ENCODE measurements around the gene SCO2. TPM values are rescaled to one million over a fixed set of nuclear protein-coding genes. Genes with fewer than 3 reads are reported as not detected.

The SCO2 gene
- total and polyA plus RNA-seq, 2 of the 13 experiments (the other 11 are each of a cell fraction or from before 2014, with no cell fraction given), result 0.32 to 3.7 TPM

DNA sequence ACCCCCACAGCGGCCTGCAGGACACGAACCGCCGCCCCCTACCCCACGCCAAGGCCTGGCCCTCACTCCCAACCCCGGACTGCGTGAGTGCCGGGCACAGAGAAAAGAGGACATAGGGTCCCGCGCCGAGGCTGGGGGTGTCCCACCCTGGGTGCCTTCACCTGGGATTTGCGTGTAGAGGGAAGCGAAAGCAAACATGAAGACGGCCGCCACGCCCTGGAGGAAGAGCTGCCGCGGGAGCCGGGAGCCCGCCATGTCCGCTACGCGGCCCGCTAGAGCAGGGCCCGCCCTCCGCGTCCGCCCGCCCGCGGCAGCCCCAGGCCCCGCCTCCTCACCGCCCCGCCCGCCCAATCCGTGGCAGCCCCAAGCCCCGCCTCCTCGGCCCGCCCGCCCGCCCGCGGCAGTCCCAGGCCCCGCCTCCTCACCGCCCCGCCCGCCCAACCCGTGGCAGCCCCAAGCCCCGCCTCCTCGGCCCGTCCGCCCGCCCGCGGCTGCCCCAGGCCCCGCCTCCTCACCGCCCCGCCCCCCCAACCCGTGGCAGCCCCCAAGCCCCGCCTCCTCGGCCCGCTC is 17.9 kb downstream of the SCO2 start, which contains the start of gene LMF2 (continued):
- TF ChIP-seq, protein P1, sequence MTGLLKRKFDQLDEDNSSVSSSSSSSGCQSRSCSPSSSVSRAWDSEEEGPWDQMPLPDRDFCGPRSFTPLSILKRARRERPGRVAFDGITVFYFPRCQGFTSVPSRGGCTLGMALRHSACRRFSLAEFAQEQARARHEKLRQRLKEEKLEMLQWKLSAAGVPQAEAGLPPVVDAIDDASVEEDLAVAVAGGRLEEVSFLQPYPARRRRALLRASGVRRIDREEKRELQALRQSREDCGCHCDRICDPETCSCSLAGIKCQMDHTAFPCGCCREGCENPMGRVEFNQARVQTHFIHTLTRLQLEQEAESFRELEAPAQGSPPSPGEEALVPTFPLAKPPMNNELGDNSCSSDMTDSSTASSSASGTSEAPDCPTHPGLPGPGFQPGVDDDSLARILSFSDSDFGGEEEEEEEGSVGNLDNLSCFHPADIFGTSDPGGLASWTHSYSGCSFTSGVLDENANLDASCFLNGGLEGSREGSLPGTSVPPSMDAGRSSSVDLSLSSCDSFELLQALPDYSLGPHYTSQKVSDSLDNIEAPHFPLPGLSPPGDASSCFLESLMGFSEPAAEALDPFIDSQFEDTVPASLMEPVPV (CRISPR knock-in tag; IDR thresholded peaks at IDR 0.05), result no peak
- TF ChIP-seq, protein P2, sequence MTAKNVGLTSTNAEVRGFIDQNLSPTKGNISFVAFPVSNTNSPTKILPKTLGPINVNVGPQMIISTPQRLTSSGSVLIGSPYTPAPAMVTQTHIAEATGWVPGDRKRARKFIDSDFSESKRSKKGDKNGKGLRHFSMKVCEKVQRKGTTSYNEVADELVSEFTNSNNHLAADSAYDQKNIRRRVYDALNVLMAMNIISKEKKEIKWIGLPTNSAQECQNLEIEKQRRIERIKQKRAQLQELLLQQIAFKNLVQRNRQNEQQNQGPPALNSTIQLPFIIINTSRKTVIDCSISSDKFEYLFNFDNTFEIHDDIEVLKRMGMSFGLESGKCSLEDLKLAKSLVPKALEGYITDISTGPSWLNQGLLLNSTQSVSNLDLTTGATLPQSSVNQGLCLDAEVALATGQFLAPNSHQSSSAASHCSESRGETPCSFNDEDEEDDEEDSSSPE (CRISPR knock-in tag; IDR thresholded peaks at IDR 0.05), result 0 out of 2 replicates have a peak, but pooled peaks have one; percentile 43
- no peak for TF ChIP-seq ZSCAN12 (CRISPR knock-in tag; IDR thresholded peaks at IDR 0.05)
- TF ChIP-seq NCOA1 (CRISPR knock-in tag; IDR thresholded peaks at IDR 0.05), result no peak
- TF ChIP-seq, protein P3, sequence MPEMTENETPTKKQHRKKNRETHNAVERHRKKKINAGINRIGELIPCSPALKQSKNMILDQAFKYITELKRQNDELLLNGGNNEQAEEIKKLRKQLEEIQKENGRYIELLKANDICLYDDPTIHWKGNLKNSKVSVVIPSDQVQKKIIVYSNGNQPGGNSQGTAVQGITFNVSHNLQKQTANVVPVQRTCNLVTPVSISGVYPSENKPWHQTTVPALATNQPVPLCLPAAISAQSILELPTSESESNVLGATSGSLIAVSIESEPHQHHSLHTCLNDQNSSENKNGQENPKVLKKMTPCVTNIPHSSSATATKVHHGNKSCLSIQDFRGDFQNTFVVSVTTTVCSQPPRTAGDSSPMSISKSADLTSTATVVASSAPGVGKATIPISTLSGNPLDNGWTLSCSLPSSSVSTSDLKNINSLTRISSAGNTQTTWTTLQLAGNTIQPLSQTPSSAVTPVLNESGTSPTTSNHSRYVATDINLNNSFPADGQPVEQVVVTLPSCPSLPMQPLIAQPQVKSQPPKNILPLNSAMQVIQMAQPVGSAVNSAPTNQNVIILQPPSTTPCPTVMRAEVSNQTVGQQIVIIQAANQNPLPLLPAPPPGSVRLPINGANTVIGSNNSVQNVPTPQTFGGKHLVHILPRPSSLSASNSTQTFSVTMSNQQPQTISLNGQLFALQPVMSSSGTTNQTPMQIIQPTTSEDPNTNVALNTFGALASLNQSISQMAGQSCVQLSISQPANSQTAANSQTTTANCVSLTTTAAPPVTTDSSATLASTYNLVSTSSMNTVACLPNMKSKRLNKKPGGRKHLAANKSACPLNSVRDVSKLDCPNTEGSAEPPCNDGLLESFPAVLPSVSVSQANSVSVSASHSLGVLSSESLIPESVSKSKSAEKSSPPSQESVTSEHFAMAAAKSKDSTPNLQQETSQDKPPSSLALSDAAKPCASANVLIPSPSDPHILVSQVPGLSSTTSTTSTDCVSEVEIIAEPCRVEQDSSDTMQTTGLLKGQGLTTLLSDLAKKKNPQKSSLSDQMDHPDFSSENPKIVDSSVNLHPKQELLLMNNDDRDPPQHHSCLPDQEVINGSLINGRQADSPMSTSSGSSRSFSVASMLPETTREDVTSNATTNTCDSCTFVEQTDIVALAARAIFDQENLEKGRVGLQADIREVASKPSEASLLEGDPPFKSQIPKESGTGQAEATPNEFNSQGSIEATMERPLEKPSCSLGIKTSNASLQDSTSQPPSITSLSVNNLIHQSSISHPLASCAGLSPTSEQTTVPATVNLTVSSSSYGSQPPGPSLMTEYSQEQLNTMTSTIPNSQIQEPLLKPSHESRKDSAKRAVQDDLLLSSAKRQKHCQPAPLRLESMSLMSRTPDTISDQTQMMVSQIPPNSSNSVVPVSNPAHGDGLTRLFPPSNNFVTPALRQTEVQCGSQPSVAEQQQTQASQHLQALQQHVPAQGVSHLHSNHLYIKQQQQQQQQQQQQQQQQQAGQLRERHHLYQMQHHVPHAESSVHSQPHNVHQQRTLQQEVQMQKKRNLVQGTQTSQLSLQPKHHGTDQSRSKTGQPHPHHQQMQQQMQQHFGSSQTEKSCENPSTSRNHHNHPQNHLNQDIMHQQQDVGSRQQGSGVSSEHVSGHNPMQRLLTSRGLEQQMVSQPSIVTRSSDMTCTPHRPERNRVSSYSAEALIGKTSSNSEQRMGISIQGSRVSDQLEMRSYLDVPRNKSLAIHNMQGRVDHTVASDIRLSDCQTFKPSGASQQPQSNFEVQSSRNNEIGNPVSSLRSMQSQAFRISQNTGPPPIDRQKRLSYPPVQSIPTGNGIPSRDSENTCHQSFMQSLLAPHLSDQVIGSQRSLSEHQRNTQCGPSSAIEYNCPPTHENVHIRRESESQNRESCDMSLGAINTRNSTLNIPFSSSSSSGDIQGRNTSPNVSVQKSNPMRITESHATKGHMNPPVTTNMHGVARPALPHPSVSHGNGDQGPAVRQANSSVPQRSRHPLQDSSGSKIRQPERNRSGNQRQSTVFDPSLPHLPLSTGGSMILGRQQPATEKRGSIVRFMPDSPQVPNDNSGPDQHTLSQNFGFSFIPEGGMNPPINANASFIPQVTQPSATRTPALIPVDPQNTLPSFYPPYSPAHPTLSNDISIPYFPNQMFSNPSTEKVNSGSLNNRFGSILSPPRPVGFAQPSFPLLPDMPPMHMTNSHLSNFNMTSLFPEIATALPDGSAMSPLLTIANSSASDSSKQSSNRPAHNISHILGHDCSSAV (CRISPR knock-in tag; IDR thresholded peaks at IDR 0.05; ENCODE audit: borderline replicate concordance), result no peak
- TF ChIP-seq SP5 (CRISPR knock-in tag; IDR thresholded peaks at IDR 0.05; ENCODE audit: borderline replicate concordance, low read depth), result peak; percentile 54
- no peak for TF ChIP-seq CBFB (CRISPR knock-in tag; IDR thresholded peaks at IDR 0.05)
- TF ChIP-seq, protein P4, sequence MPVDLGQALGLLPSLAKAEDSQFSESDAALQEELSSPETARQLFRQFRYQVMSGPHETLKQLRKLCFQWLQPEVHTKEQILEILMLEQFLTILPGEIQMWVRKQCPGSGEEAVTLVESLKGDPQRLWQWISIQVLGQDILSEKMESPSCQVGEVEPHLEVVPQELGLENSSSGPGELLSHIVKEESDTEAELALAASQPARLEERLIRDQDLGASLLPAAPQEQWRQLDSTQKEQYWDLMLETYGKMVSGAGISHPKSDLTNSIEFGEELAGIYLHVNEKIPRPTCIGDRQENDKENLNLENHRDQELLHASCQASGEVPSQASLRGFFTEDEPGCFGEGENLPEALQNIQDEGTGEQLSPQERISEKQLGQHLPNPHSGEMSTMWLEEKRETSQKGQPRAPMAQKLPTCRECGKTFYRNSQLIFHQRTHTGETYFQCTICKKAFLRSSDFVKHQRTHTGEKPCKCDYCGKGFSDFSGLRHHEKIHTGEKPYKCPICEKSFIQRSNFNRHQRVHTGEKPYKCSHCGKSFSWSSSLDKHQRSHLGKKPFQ (CRISPR knock-in tag; IDR thresholded peaks at IDR 0.05; ENCODE audit: insufficient replicate concordance), result no peak
- TF ChIP-seq, protein P5, sequence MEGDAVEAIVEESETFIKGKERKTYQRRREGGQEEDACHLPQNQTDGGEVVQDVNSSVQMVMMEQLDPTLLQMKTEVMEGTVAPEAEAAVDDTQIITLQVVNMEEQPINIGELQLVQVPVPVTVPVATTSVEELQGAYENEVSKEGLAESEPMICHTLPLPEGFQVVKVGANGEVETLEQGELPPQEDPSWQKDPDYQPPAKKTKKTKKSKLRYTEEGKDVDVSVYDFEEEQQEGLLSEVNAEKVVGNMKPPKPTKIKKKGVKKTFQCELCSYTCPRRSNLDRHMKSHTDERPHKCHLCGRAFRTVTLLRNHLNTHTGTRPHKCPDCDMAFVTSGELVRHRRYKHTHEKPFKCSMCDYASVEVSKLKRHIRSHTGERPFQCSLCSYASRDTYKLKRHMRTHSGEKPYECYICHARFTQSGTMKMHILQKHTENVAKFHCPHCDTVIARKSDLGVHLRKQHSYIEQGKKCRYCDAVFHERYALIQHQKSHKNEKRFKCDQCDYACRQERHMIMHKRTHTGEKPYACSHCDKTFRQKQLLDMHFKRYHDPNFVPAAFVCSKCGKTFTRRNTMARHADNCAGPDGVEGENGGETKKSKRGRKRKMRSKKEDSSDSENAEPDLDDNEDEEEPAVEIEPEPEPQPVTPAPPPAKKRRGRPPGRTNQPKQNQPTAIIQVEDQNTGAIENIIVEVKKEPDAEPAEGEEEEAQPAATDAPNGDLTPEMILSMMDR (CRISPR knock-in tag; IDR thresholded peaks at IDR 0.05), result peak; percentile 10; the same call in 1 of the 2 replicates
- TF ChIP-seq MAF1 (CRISPR knock-in tag; IDR thresholded peaks at IDR 0.05; ENCODE audit: borderline replicate concordance), result no peak
- TF ChIP-seq, protein P6, sequence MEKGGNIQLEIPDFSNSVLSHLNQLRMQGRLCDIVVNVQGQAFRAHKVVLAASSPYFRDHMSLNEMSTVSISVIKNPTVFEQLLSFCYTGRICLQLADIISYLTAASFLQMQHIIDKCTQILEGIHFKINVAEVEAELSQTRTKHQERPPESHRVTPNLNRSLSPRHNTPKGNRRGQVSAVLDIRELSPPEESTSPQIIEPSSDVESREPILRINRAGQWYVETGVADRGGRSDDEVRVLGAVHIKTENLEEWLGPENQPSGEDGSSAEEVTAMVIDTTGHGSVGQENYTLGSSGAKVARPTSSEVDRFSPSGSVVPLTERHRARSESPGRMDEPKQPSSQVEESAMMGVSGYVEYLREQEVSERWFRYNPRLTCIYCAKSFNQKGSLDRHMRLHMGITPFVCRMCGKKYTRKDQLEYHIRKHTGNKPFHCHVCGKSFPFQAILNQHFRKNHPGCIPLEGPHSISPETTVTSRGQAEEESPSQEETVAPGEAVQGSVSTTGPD (CRISPR knock-in tag; IDR thresholded peaks at IDR 0.05), result no peak
- no peak for TF ChIP-seq SNAI1 (CRISPR knock-in tag; IDR thresholded peaks at IDR 0.05; ENCODE audit: borderline replicate concordance)

Data from HepG2 (cell line).